ENCODE results near the gene SLC24A3. TPM values are rescaled to one million over a fixed set of nuclear protein-coding genes. Genes with fewer than 3 reads are reported as not detected.

Gene SLC24A3
- total and polyA plus RNA-seq, 7 donors = 0.92 to 20.8 (median 13.5) TPM

GRCh38 chr20:19506021-19506420, 293.6 kb downstream of the SLC24A3 start:
- no peak for TF ChIP-seq POLR2AphosphoS5 (IDR thresholded peaks at IDR 0.05)
- TF ChIP-seq CTCF (IDR thresholded peaks at IDR 0.05) = no peak
- no peak for TF ChIP-seq EP300 (IDR thresholded peaks at IDR 0.05)
- no peak for TF ChIP-seq POLR2A (IDR thresholded peaks at IDR 0.05)
- intact Hi-C loops (cut with DNase I) = no loop called here
- no peaks in the 10 kb centered on the region for H3K36me3 ChIP-seq
- 87 to 88% methylated on average over 1 of the region's 1 CpG for WGBS, 2 donors
- H3K27me3 ChIP-seq = no peaks in the 10 kb centered on the region
- H3K9me3 ChIP-seq = no peaks in the 10 kb centered on the region
- H3K4me1 ChIP-seq = no peaks in the 10 kb centered on the region
- H3K27ac ChIP-seq = no peak overlapping the region
- no peak for DNase-seq
- H3K4me3 ChIP-seq = no peak overlapping the region

GRCh38 chr20:19508449-19508848, 296.0 kb downstream of the SLC24A3 start:
- intact Hi-C loops (cut with DNase I) = no loop called here
- H3K36me3 ChIP-seq = no peaks in the 10 kb centered on the region
- DNase-seq = no peak
- H3K4me1 ChIP-seq = no peaks in the 10 kb centered on the region
- H3K9me3 ChIP-seq = no peaks in the 10 kb centered on the region
- no peaks in the 10 kb centered on the region for H3K27me3 ChIP-seq
- no peak overlapping the region for H3K27ac ChIP-seq
- no peak overlapping the region for H3K4me3 ChIP-seq
- TF ChIP-seq POLR2A (IDR thresholded peaks at IDR 0.05) = no peak
- no peak for TF ChIP-seq POLR2AphosphoS5 (IDR thresholded peaks at IDR 0.05)
- TF ChIP-seq CTCF (IDR thresholded peaks at IDR 0.05) = no peak
- no peak for TF ChIP-seq EP300 (IDR thresholded peaks at IDR 0.05)
- 91 to 93% methylated on average over 5 of the region's 5 CpGs for WGBS, 2 donors

GRCh38 chr20:19510611-19511010, 298.2 kb downstream of the SLC24A3 start:
- intact Hi-C loops (cut with DNase I) = no loop called here
- WGBS, 2 donors = 94 to 97% methylated on average over 2 of the region's 2 CpGs
- H3K4me1 ChIP-seq = no peaks in the 10 kb centered on the region
- no peak for DNase-seq
- H3K27ac ChIP-seq = no peak overlapping the region
- TF ChIP-seq POLR2A (IDR thresholded peaks at IDR 0.05) = no peak
- no peaks in the 10 kb centered on the region for H3K9me3 ChIP-seq
- no peaks in the 10 kb centered on the region for H3K36me3 ChIP-seq
- H3K27me3 ChIP-seq = no peaks in the 10 kb centered on the region
- no peak overlapping the region for H3K4me3 ChIP-seq

GRCh38 chr20:19511931-19512330, 299.5 kb downstream of the SLC24A3 start:
- intact Hi-C loops (cut with DNase I) = no loop called here
- DNase-seq = no peak
- H3K4me3 ChIP-seq = no peak overlapping the region
- no peak for TF ChIP-seq POLR2AphosphoS5 (IDR thresholded peaks at IDR 0.05)
- TF ChIP-seq EP300 (IDR thresholded peaks at IDR 0.05) = no peak
- no peak for TF ChIP-seq POLR2A (IDR thresholded peaks at IDR 0.05)
- no peak for TF ChIP-seq CTCF (IDR thresholded peaks at IDR 0.05)
- 90 to 91% methylated on average over 4 of the region's 4 CpGs for WGBS, 2 donors
- no peak overlapping the region for H3K27ac ChIP-seq
- no peaks in the 10 kb centered on the region for H3K27me3 ChIP-seq
- no peaks in the 10 kb centered on the region for H3K36me3 ChIP-seq
- no peaks in the 10 kb centered on the region for H3K4me1 ChIP-seq
- no peaks in the 10 kb centered on the region for H3K9me3 ChIP-seq

GRCh38 chr20:19512886-19513677, 300.6 kb downstream of the SLC24A3 start:
- Histone ChIP-seq H3K9me3 (no peaks in the 10 kb centered on the region), H3K27me3 (no peaks in the 10 kb centered on the region), H3K4me3 (no peak overlapping the region), H3K27ac (no peak overlapping the region), H3K4me1 (no peaks in the 10 kb centered on the region), H3K36me3 (no peaks in the 10 kb centered on the region)
- no peak for DNase-seq
- intact Hi-C loops (cut with DNase I) = no loop called here
- 47 to 69% methylated on average over 3 of the region's 3 CpGs for WGBS, 2 donors
- TF ChIP-seq POLR2AphosphoS5 (IDR thresholded peaks at IDR 0.05) (no peak), CTCF (IDR thresholded peaks at IDR 0.05) (no peak), EP300 (IDR thresholded peaks at IDR 0.05) (no peak), POLR2A (IDR thresholded peaks at IDR 0.05) (no peak)

Data from sigmoid colon (tissue), 7 donors.